Measurements from ENCODE around the gene NUP214. TPM values are rescaled to one million over a fixed set of nuclear protein-coding genes. Genes with fewer than 3 reads are reported as not detected.

NUP214 gene
- total and polyA plus RNA-seq, 2 of the 8 experiments (the other 6 are each of a cell fraction or from before 2014, with no cell fraction given) = 28.6 to 50.2 TPM

DNA sequence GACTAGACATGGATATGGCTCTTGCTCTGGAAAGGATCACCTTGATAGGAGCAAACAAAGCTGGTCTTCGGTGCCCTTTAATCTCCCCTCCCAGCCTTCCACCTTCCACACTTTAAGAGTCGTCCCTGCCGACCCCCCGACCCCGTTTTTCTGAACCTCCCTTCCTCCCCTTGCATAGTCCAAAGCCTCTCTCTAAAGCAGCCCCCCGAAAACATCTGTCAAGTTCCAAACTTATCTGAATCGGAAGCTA, 423 bp upstream of the NUP214 start:
- H3K27me3 ChIP-seq (replicated peaks in 1 of 4; ENCODE audit: control insufficient read depth in 3 of 4, extremely low read depth in 1 of 4, insufficient read depth in 3 of 4, low read length in 3 of 4) = no peaks in the 10 kb centered on the region
- H3K79me2 ChIP-seq (ENCODE audit: control insufficient read depth in 1 of 2, insufficient read depth in 2 of 2, low read length in 2 of 2) = peaks cover 0 to 16% of the 10 kb centered on the region in 2 experiments; a peak in 2 of 4 replicates
- H4K20me1 ChIP-seq (replicated peaks in 1 of 2; ENCODE audit: control insufficient read depth in 1 of 2, insufficient read depth in 2 of 2, low read length in 2 of 2) = peaks cover 0 to 8% of the 10 kb centered on the region in 2 experiments
- H3K14ac ChIP-seq (ENCODE audit: insufficient read length) = no peak overlapping the region
- H3K36me3 ChIP-seq (ENCODE audit: control insufficient read depth in 2 of 4, insufficient read depth in 4 of 4, low read length in 3 of 4) = peaks cover 14 to 46% (median 38%) of the 10 kb centered on the region in 4 experiments; a peak in 7 of 8 replicates
- peaks cover 7% of the 10 kb centered on the region; the same call in 1 of the 2 replicates for H3K23me2 ChIP-seq (ENCODE audit: low read depth, low read length)
- peak overlapping the region; percentile 53; the same call in 1 of the 2 replicates for H4K8ac ChIP-seq (ENCODE audit: extremely low read depth, insufficient read depth, low read length)
- ChIA-PET CTCF (ENCODE audit: partially characterized antibody) (interaction anchor here (0.9 to 1.5 kb wide), 5 partner anchors 9 to 68 kb away, joined by 3 to 10 read pairs (median 4); no protein-coding TSS in a partner anchor), POLR2A (ENCODE audit: partially characterized antibody) (interaction anchor here (0.8 to 32.4 kb wide), 17 partner anchors 9 to 202 kb away, joined by 3 to 751 read pairs (median 5); partner anchors contain the start of gene AIF1L)
- peak overlapping the region; percentile 73 to 98 for H3K4me2 ChIP-seq (ENCODE audit: insufficient read depth in 1 of 2, low read depth in 2 of 2, low read length in 2 of 2)
- H2BK15ac ChIP-seq (ENCODE audit: low read length) = no peak overlapping the region
- H4K5ac ChIP-seq (ENCODE audit: insufficient read length, low read depth, low read length) = no peak overlapping the region
- TF ChIP-seq NRF1 (IDR thresholded peaks at IDR 0.05; ENCODE audit: low read depth, low read length) (no peak), TAF7 (optimal IDR thresholded peaks at IDR 0.05; ENCODE audit: borderline replicate concordance, low read depth, low read length) (no peak), CHD2 (IDR thresholded peaks at IDR 0.05; ENCODE audit: low read length) (no peak), JUND (IDR thresholded peaks at IDR 0.05; ENCODE audit: low read length) (no peak), GABPA (IDR thresholded peaks at IDR 0.05; ENCODE audit: borderline replicate concordance, insufficient read depth, low read length) (no peak), RFX5 (IDR thresholded peaks at IDR 0.05; ENCODE audit: borderline replicate concordance, low read depth, low read length) (no peak)
- WGBS, 2 experiments (ENCODE audit: extremely low coverage in 1 of 2, insufficient coverage in 1 of 2, insufficient read length in 1 of 2, insufficient replicate concordance in 2 of 2, low coverage in 1 of 2, low lambda C conversion rate in 2 of 2, missing lambda C conversion rate in 1 of 2) = 1% methylated on average over 7 of the region's 7 CpGs; no CpG with 5 or more reads in 1 of the 2 experiments
- H3K4ac ChIP-seq (replicated peaks; ENCODE audit: insufficient read length, low read depth, low read length) = peak overlapping the region; percentile 63
- peak overlapping the region; percentile 83; the same call in 1 of the 2 replicates for H3K18ac ChIP-seq (ENCODE audit: extremely low read depth, low read length)
- peak overlapping the region; percentile 90; the same call in 1 of the 2 replicates for H2BK12ac ChIP-seq (ENCODE audit: low read depth, low read length)
- peak overlapping the region; percentile 78 to 95 (median 88) for H3K9ac ChIP-seq (replicated peaks in 1 of 4; ENCODE audit: extremely low read depth in 1 of 4, low read depth in 3 of 4, low read length in 3 of 4)
- no peaks in the 10 kb centered on the region for H3K9me3 ChIP-seq (ENCODE audit: insufficient read depth in 2 of 2, low read depth in 1 of 2, low read length in 1 of 2)
- H2BK20ac ChIP-seq (ENCODE audit: low read length) = no peak overlapping the region
- H2AFZ ChIP-seq (ENCODE audit: low read length) = no peak overlapping the region
- peak overlapping the region; percentile 67 for H2BK5ac ChIP-seq (ENCODE audit: low read depth, low read length)
- 0 out of 2 replicates have a peak overlapping the region, but pooled peaks have one; percentile 44 for H2AK5ac ChIP-seq (ENCODE audit: low read depth, low read length)
- H2BK120ac ChIP-seq (replicated peaks; ENCODE audit: low read depth, low read length) = no peak overlapping the region
- DNase-seq (ENCODE audit: low read depth in 1 of 2, low spot score in 2 of 2) (no peak), FAIRE-seq (no peak)
- peaks cover 0 to 3% (median 0%) of the 10 kb centered on the region in 4 experiments; a peak in 1 of 7 replicates for H3K4me1 ChIP-seq (replicated peaks in 1 of 4; ENCODE audit: control insufficient read depth in 3 of 4, insufficient read depth in 4 of 4, low read length in 3 of 4)
- H3K27ac ChIP-seq (ENCODE audit: low read depth, low read length) = peak overlapping the region; percentile 90
- H3K79me1 ChIP-seq (ENCODE audit: low read depth, low read length) = peaks cover 6% of the 10 kb centered on the region
- H3K56ac ChIP-seq (replicated peaks; ENCODE audit: insufficient read length, low read depth, low read length) = no peak overlapping the region
- peak overlapping the region; percentile 96 for H4K91ac ChIP-seq (replicated peaks; ENCODE audit: insufficient read length, low read length)
- H3K23ac ChIP-seq (ENCODE audit: insufficient read length) = no peak overlapping the region
- peak overlapping the region; percentile 93 to 99 (median 96) for H3K4me3 ChIP-seq (ENCODE audit: extremely low read depth in 1 of 4, insufficient read depth in 2 of 4, low read depth in 3 of 4, low read length in 4 of 4)

Measured in H1 (cell line).